HG02588 (cell line): ENCODE measurements around the gene CBLB.
A peak's percentile ranks its signal among the peaks of the same experiment; 100 is the strongest.

ENCODE experiments used
- ATAC-seq: cut with Tn5 transposase; IDR thresholded peaks from one replicate; pipeline ENCODE4 v1.9.1; 2021; ENCODE audit warnings: mild to moderate bottlenecking, moderate library complexity; ENCODE audit not compliant: unreplicated experiment

The CBLB gene

DNA sequence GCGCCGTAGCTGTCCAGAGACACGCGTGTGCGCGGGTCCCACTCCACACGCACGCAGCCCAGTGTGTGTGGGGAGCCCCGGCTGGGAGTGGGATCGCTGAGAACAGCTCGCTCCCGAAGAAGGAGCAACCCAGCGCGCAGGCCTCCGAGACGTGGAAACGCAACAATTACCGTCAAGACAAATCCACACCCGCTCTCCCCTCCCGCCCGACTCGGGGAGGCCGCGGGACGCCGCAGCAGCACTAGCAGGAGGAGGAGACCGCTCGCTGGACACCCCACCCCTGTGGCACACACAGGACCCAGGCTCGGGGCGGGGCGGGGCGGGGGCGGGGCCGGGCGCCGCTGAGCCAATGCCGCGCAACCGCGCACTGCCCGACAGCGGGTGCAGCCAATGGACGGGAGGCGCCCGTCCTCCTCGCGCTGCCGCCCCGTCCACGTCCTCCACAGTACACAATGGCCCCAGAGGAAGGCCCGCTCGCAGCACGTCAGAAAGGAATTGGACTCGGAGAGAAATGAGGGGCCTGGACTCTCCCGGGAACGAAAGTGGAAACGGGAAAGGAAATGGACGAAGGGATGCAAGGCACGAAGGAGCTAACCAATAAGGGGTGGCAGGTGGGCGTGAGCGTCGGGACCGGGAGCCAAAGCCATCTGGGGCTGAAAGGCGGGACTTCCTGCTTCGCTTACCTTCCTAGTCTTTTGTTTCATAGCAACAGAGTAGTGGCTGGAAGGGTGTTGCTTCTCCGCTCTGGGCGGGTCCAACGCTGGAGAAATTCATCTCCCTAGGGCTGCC lies at the start of gene CBLB:
TSS of gene CBLB (minus strand) at position 271 of the 789 bp plus-strand sequence. CDS start 1,435 bp downstream, outside the sequence.
- ATAC-seq, result peak; percentile 88

DNA sequence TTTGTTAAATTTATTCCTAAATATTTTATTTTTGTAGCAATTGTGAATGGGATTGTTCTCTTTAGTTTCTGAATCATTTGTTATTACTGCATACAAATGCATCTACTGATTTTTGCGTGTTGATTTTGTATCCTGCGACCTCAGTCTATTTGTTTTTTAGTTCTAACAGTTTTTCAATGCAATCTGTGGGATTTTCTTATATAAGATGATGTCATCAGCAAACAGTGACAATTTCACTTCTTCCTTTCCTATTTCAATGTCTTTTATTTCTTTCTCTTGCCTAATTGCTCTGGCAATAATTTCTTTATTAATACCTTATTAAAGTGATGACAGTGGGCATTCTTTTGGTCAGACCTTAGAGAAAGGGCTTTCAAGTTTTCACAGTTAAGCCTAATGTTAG lies 48.0 kb upstream of the CBLB start:
- no peak for ATAC-seq

GRCh38 chr3:105915524-105915923 lies 46.7 kb upstream of the CBLB start:
- ATAC-seq, result no peak

DNA sequence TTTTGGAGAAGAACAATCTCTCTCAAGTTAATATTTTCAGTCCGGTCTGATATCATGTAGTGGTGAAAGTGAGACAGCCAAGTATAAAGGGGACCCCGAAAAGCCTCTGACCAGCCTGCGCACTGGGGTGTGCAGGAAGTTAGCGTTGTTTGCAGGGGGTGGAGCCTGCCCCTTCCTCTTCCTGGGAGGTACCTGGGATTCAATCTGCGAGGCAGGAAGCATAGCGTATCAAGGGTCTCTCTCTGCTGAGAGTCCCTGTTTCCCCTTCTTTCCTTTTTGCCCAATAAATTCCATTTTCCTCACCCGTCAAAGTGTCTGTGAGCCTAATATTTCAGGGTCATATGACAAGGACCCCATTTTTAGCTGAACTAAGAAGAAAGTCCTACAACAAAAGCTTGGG lies 44.8 kb upstream of the CBLB start:
- ATAC-seq, result no peak

DNA sequence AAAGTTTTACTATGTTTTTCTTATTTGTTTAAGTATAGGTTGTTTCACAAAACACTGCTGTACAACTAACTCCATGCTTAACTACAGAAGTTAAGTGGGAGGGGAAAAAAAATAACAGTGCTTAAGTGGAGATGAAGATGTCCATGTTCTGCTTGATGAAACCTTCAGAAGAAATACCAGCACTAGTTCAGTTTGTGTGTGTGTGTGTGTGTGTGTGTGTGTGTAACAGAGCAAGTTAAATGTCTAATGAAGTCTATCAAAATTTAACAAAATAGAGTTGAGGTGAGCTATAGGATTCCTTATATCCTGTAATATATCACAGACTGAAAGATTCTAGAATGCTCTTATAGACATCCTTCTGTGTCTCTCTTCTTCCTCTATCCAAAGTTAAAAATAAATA lies 44.1 kb upstream of the CBLB start:
- no peak for ATAC-seq

DNA sequence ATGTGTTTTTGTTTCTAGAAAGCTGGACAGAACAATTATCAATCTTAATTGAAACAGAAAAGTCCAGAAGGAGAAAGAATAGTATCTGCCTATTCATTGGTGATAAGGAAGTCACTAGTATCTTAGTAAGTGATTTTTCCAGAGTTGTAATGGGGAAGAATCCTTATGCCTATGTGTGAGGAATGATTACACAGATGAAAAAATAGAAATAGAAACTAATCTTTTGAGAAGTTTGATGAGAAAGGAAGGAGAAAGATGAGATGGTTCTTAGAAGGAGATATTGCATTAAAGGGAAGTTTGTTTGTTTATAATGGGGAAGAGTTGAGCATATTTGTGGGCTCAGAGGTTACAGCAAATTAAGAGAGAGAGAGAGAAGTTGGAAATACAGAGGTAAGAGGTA lies 42.7 kb upstream of the CBLB start:
- no peak for ATAC-seq

DNA sequence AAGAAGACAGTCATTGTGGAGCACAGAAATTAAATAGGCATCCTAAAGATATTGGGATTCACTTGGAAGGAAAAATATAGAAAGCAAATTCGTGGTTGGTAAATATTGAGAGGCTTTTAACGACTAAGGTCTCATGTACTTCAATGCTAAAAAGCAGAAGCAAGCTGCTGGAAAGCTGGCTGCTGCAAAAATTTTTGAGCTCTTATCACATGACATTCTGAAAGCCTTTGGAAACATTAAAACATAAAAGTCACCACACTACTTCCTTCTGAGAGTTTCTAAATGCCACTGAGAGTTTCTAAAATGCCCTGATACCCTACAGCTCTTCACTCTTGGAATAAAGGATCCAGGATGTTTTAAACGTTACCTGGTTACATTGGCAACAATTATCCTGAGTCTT lies 39.0 kb upstream of the CBLB start:
- ATAC-seq, result no peak

GRCh38 chr3:105906836-105907235 lies 38.0 kb upstream of the CBLB start:
- ATAC-seq, result no peak

GRCh38 chr3:105906345-105906744 lies 37.5 kb upstream of the CBLB start:
- no peak for ATAC-seq

GRCh38 chr3:105905328-105905727 lies 36.5 kb upstream of the CBLB start:
- no peak for ATAC-seq

GRCh38 chr3:105904678-105905284 lies 36.0 kb upstream of the CBLB start:
- ATAC-seq, result no peak

GRCh38 chr3:105904251-105904650 lies 35.4 kb upstream of the CBLB start:
- no peak for ATAC-seq

GRCh38 chr3:105899516-105899915 lies 30.7 kb upstream of the CBLB start:
- ATAC-seq, result no peak

DNA sequence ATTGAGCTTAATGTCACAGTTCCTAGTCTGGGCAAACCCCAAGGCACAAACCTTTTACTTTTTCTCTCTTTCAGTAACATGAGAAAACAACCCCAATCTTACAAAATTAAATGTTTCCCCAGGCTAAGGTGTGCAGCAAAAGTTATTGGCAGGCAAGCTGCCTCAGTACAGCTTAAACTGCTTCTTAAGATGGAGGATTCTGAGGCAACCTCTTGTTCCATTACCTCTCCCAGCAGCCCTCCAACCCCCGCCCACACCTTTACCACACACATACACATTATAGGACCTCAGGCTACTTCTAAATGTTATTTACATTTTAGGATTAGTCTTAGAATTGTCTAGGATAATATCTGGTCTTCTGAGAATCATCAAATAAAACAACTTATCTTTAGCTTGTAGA lies 22.3 kb upstream of the CBLB start:
- no peak for ATAC-seq

DNA sequence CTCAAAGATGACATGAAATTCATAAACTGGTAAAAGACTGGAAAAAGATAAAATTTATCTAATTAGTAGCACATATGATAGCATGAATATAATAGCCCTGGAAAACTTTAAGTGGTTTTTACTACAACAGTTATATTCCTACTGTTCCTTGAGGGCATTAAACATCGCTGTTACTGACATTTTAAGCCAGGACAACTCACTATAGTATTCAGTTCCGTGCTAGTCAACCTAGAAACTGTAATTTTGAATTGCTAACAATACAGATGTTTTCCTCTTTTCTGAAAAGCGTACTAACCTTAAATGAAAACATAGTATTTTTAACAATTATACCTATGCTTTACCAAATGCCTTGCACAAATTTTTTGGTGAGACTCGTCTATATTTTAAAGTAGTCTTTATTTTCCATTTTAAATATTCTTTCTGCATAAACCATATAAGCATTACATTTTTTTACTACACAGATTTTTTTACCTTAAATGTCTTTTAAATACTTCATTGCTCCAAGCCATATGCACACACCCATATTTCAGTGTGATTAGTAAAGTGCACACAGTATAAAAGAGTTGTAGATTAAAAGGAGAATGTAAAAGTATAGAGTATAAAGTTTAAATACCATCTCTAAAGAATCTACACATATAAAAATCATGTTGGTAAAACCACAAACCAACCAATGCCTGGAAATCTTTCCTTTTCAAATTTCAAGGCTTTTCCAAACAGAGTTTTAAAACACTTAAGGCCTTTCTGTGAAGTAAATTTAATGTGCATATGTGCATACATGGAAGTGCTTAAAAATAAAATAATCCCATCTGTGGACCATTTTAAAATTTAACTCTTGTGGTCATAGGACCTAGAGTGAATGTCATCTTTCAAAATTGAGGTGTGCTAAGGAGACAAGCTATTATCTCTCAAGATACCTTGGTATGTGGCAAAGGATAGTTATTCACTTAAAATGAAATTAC lies 20.1 kb upstream of the CBLB start:
- ATAC-seq, result no peak

DNA sequence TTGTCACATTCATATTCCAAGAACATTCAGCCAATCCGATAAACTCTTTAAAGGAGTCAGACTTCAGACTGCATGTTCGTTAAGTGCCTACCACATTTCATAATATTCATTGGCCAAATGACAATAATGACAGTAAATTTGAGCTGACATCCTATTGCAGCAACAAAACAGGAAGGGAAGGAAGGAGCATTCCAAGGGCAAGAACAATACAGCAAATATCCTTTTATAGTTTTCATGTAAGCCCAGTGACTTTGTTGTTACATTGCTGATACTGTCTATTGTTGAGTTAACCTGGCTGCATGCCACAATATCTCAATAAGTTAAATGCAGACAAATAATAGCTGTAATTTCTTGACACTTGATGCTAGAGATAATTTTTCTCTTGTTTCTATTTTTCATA lies 16.4 kb upstream of the CBLB start:
- ATAC-seq, result no peak

- no peak for ATAC-seq
Measured at GRCh38 chr3:105883798-105884377, 15.1 kb upstream of the CBLB start.

GRCh38 chr3:105880681-105881290 lies 12.0 kb upstream of the CBLB start:
- no peak for ATAC-seq

- no peak for ATAC-seq
Measured at GRCh38 chr3:105878061-105878460, 9.2 kb upstream of the CBLB start.

DNA sequence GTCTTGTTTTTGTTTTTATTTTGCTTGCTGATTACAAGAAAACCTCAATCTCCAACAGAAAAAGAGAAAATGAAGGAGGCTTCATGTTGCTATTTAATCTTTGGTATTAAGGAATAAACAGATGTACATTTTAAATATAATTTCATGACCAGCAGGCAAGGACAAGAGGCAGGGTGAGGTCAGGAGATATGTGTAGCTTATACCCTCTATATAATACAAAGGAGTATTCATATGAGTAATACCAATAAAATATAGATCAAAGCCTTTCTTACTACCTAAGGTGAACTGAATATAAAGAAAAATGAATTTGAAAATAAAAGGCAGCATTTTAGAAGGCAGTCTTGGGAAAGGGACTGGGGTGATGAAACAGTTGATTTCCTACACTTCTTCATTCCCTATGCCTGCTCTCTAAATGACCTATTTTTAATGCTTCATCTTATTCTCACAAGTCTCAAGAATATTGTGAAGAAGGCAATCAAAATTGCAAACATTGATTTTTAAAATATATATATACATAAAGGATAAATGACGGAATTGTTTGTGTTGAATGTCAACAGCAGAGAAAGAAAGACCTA lies 8.6 kb upstream of the CBLB start:
- no peak for ATAC-seq
